ENCODE data around the gene A2M. TPM values are rescaled to one million over a fixed set of nuclear protein-coding genes. Genes with fewer than 3 reads are reported as not detected.

Gene A2M
- total and polyA plus RNA-seq, 9 of the 15 experiments (the other 6 are each of a cell fraction or from before 2014, with no cell fraction given), result 0.08 to 2.3 TPM; not detected in 7

DNA sequence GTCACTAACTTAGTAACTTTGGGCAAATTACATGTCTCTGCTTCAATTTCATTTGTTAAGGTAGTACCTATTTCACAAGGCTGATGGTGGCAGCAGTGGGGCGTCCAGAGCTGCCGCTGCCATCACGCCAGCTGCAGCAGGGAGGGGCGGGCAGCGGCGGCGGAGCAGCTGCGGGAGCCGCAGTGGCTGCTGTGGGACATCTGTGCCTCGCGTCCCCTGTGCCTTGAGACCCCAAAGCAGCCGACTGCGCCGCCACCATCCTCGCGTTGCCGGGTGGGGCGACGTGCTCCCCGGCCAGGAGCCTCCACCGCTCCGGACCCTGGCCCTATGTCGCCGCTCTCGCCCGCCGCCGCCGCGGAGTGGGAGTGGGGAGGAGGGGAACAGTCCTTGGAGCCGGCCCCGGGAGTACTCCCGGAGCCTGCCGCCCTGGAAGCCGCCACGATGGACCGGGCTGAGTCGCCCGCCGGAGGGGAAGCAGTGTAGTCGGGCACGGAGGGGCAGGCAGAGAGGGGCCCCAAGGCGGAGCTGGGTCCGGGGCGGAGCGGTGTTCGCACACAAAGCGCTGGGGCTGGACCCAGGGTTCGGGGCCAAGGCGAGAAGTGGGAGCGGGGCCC is 51.4 kb downstream of the A2M start:
- no peaks in the 10 kb centered on the region for H3K79me2 ChIP-seq (ENCODE audit: control insufficient read depth, insufficient read depth, low read length)
- H3K9me3 ChIP-seq (replicated peaks; ENCODE audit: control insufficient read depth, insufficient read depth, low read depth, low read length), result no peaks in the 10 kb centered on the region
- FAIRE-seq (no peak), DNase-seq (ENCODE audit: extremely low read depth in 1 of 4, low spot score in 3 of 4) (no peak), ATAC-seq (no peak; the same call in 2 of the 3 replicates)
- WGBS (ENCODE audit: insufficient coverage, low coverage, missing lambda C conversion rate), result 25% methylated on average over 10 of the region's 51 CpGs
- H3K4me1 ChIP-seq (replicated peaks in 1 of 2; ENCODE audit: control insufficient read depth in 2 of 2, insufficient read depth in 2 of 2, low read length in 2 of 2), result peaks cover 0 to 9% of the 10 kb centered on the region in 2 experiments; a peak in 2 of 5 replicates
- peaks cover 0 to 23% of the 10 kb centered on the region in 2 experiments; a peak in 4 of 5 replicates for H3K27me3 ChIP-seq (ENCODE audit: control insufficient read depth in 2 of 2, insufficient read depth in 2 of 2, low read length in 2 of 2)
- H3K9ac ChIP-seq (ENCODE audit: insufficient read depth in 1 of 2, low read depth in 2 of 2, low read length in 2 of 2), result no peak overlapping the region
- H4K20me1 ChIP-seq (replicated peaks; ENCODE audit: control insufficient read depth, insufficient read depth, low read length), result no peaks in the 10 kb centered on the region
- no peaks in the 10 kb centered on the region for H3K36me3 ChIP-seq (ENCODE audit: control insufficient read depth, insufficient read depth, low read length)
- intact Hi-C loops (cut with micrococcal nuclease) (no loop called here), in situ Hi-C loops (cut with MboI) (no loop called here)
- ChIA-PET CTCF (ENCODE audit: low intra/inter-chr PET ratio) (no interaction called here), POLR2A (interaction anchor here (1.4 kb wide), 1 partner anchor 15 kb away, joined by 3 read pairs; no protein-coding TSS in a partner anchor)
- H3K4me3 ChIP-seq, result no peak overlapping the region
- BruUV-seq (replicated peaks), result no TSS peak
- no peak overlapping the region for H2AFZ ChIP-seq (ENCODE audit: low read depth, low read length)
- H3K9me1 ChIP-seq (ENCODE audit: control insufficient read depth, insufficient read depth, low read length), result no peaks in the 10 kb centered on the region
- no peak overlapping the region for H3K27ac ChIP-seq (ENCODE audit: extremely low read depth, low read depth, low read length)
- H3K4me2 ChIP-seq (ENCODE audit: insufficient read depth, low read length), result no peak overlapping the region
- TF ChIP-seq, protein P1, sequence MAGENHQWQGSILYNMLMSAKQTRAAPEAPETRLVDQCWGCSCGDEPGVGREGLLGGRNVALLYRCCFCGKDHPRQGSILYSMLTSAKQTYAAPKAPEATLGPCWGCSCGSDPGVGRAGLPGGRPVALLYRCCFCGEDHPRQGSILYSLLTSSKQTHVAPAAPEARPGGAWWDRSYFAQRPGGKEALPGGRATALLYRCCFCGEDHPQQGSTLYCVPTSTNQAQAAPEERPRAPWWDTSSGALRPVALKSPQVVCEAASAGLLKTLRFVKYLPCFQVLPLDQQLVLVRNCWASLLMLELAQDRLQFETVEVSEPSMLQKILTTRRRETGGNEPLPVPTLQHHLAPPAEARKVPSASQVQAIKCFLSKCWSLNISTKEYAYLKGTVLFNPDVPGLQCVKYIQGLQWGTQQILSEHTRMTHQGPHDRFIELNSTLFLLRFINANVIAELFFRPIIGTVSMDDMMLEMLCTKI (IDR thresholded peaks at IDR 0.05; ENCODE audit: partially characterized antibody), result no peak
- TF ChIP-seq SMAD1 (IDR thresholded peaks at IDR 0.05; ENCODE audit: low read depth, low read length, partially characterized antibody) (no peak), NCOA1 (IDR thresholded peaks at IDR 0.05; ENCODE audit: low read depth) (no peak)
- TF ChIP-seq, protein P2, sequence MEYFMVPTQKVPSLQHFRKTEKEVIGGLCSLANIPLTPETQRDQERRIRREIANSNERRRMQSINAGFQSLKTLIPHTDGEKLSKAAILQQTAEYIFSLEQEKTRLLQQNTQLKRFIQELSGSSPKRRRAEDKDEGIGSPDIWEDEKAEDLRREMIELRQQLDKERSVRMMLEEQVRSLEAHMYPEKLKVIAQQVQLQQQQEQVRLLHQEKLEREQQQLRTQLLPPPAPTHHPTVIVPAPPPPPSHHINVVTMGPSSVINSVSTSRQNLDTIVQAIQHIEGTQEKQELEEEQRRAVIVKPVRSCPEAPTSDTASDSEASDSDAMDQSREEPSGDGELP (CRISPR knock-in tag; IDR thresholded peaks at IDR 0.05; ENCODE audit: borderline replicate concordance), result 0 out of 2 replicates have a peak, but pooled peaks have one; percentile 30
- TF ChIP-seq, protein P3, sequence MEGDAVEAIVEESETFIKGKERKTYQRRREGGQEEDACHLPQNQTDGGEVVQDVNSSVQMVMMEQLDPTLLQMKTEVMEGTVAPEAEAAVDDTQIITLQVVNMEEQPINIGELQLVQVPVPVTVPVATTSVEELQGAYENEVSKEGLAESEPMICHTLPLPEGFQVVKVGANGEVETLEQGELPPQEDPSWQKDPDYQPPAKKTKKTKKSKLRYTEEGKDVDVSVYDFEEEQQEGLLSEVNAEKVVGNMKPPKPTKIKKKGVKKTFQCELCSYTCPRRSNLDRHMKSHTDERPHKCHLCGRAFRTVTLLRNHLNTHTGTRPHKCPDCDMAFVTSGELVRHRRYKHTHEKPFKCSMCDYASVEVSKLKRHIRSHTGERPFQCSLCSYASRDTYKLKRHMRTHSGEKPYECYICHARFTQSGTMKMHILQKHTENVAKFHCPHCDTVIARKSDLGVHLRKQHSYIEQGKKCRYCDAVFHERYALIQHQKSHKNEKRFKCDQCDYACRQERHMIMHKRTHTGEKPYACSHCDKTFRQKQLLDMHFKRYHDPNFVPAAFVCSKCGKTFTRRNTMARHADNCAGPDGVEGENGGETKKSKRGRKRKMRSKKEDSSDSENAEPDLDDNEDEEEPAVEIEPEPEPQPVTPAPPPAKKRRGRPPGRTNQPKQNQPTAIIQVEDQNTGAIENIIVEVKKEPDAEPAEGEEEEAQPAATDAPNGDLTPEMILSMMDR (IDR thresholded peaks at IDR 0.05 in 2 of 3, conservative IDR thresholded peaks at IDR 0.05 in 1 of 3; ENCODE audit: insufficient read depth in 2 of 3, low read depth in 1 of 3, low read length in 3 of 3), result peak in 1 of 3 experiments; percentile 10; a peak in 1 of 6 replicates
- TF ChIP-seq, protein P4, sequence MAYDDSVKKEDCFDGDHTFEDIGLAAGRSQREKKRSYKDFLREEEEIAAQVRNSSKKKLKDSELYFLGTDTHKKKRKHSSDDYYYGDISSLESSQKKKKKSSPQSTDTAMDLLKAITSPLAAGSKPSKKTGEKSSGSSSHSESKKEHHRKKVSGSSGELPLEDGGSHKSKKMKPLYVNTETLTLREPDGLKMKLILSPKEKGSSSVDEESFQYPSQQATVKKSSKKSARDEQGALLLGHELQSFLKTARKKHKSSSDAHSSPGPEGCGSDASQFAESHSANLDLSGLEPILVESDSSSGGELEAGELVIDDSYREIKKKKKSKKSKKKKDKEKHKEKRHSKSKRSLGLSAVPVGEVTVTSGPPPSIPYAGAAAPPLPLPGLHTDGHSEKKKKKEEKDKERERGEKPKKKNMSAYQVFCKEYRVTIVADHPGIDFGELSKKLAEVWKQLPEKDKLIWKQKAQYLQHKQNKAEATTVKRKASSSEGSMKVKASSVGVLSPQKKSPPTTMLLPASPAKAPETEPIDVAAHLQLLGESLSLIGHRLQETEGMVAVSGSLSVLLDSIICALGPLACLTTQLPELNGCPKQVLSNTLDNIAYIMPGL (CRISPR knock-in tag; IDR thresholded peaks at IDR 0.05), result no peak

Data from K562 (cell line).